Ecto neural progenitor cell (in vitro differentiated cells): ENCODE results near the gene ARFGEF2.
"Not testable (repeated sequence)": the region's sequence is repeated elsewhere in the genome, so short reads cannot be mapped to it uniquely, and the experiment has no call there.

Source experiments
- DNase-seq: peaks from one replicate; pipeline ENCODE4 v3.0.0-alpha.2; 2018; ENCODE audit warnings: low spot score

ARFGEF2 gene

DNA sequence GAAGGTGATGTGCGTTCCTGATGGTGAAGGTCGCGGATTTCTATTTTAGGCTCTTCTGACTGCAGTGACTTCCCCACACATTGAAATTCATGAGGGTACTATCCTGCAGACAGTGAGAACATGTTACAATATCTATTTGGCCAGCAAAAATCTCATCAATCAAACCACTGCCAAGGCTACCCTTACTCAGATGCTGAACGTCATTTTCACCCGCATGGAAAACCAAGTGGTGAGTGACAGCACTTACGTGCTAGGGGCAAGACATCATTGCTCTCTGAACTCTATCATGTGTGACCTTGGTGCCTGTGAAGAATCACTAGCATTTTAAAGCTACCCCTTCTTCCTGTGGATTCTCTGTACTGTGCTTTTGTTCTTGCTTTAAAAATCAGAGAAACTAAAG, 31.1 kb downstream of the ARFGEF2 start:
- DNase-seq, result no peak

DNA sequence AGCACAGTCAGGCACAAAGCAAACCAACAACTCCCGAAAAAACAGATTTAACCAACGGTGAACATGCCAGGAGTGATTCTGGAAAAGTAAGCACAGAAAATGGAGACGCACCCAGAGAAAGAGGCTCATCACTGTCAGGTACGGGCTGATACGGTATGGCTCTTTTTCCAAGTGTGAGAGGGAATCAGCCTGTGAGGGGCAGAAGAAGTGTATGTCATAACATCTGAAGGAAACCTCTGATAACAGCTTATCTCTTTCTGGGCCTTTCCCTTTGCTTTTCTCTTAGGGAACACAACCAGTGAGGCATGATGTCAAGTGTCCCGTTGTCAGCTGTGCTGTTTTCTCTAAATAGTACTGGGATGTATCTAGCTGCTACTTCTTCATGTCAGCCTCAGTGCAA, 32.1 kb downstream of the ARFGEF2 start:
- no peak for DNase-seq

DNA sequence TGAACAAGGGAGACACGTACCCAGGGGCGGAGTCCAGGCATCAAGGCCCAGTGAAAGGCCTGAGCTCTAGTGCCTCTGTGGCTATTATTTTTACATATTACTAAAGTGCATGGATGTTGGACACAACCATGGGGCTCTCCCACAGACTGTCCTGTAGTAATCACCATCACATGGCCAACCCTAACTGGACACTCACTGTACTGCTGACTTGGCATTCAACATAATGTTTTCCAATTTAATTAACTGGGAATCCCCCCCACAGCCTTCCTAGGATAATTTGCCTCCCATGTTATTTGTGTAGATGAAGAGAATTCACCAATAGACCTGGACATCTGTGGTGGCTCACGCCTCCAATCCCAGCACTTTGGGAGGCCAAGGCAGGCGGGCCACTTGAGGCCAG, 34.5 kb downstream of the ARFGEF2 start:
- no peak for DNase-seq

DNA sequence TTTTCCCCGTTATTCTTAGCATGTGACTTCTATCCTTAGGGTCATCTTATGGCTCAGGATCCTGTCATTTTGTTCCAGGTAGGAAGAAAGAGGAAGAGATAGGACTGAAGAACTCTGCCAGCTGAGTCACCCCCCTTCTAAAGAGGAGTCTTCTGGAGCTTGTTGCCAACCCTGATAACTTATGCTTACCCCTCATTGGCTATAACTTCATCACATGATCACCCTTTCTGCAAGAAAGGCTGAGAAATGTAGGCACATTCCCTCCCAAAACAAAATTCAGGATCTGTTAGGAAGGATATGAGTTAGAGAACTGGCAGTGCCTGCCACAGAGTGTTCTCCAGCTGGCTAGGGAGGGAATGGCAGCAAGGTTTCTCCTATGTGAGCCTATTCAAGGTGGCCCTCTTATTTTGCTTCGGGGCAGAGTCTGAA, 35.6 kb downstream of the ARFGEF2 start:
- no peak for DNase-seq

DNA sequence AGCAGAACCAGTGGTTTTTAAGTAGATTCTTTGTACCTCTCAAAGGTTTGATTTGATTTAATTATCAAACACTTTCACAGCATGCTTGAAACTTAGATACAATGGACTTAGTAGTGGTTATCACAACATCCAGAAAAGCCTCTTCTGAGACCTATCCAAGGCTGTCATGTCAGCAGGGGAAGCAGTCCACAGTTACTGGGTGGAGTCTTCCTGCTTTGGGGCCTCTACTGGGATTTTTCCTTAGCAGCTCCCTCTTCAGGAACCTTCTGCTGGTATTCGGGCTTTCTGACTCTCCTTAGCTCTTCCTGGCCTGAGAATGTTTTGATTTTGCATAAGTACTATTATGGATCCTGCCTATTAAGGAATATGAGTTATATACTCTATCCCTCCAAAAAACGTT, 36.0 kb downstream of the ARFGEF2 start:
- DNase-seq, result no peak

DNA sequence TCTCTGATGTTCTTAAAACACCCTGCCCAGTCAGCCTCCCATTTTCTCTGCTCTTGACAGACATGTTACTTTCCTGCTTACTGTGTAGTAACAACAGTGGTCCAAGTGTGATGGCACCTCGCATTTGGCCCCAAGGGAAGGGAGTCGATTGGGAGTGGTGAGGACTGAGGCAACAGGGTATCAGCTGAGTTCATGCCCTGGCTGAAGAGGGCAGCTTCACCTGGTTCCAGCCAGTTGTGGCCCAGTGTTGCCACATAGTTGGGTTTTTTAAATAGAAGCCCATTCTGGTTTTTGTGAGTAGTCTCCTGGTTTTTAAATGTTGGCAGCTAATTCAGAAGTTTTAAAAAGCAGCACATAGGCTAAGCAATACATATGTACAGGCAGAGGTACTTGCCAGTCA, 37.2 kb downstream of the ARFGEF2 start:
- DNase-seq, result no peak

DNA sequence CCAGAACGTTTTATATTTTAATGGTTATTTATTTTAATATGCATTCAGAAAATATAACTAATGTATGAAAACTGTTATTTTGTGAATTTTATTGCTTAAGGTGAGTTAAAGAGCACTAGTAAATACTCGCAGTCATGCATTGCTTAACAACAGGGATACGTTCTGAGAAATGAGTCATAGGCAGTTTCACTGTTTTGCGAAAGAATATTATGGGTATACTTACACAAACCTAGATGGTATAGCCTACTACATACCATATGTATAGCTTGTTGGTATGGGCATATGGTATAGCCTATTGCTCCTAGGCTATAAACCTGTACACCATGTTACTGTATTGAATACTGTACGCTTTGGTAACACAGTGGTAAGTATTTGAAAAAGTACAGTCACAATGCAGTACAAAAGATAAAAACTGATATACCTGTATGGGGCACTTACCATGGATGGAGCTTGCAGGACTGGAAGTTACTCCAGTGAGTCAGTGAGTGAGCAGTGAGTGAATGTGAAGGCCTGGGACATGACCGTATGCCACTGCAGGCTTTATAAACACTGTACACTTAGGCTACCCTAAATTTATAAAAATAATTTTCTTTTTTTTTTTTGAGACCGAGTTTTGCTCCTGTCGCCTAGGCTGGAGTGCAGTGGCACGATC, 38.5 kb downstream of the ARFGEF2 start:
- no peak for DNase-seq

DNA sequence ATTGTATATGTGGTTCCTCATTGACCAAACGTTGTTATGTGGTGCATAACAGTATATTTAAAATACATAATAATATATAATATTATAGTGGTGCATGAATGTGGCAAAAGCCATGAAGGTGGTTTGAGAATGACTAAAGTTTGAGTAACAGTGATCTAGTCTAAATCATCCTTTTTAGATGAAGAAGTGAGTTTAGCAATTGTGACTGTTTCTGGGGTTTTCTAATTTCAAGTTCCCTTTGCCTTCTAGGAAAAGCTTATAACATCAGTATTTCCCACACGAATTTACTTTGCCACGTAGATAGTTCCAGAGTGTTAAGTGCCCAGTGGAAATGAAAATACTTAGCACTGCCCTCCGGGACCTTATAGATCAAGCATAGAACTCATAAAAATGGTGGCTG, 40.9 kb downstream of the ARFGEF2 start:
- DNase-seq, result no peak

DNA sequence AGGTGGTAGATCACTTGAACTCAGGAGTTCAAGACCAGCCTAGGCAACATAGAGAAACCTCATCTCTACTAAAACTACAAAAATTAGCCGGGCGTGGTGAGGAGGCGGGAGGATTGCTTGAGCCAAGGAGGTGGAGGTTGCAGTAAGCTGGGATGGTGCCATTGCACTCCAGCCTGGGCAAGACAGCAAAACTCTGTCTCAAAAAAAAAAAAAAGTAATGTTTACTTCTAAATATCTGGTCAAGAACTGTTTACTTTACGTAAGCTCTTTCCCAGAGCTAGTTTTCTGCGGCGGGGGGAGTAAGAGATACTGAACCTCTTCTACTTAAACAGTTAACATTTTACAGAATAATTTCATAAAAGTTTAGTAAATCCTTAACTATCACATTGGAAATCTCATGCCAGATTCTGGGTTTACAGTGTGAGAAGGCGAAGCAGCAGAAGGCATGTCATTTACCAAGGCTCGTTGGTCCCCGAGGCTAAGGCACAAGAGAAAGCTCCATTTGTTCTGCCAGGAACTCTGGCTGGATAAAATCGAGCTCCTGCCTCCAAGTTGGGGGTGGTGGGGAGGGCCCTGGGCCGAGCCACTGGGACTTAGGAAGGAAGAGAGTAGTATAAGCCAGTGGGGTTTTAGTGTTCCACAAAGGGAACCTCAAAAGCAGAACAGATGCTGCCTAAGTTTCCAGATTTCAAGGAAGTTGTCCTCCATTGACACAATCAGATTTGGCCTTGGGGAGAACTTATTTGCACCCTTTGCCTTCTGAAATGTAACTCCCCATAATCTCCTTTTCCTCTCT, 41.7 kb downstream of the ARFGEF2 start:
- no peak for DNase-seq

DNA sequence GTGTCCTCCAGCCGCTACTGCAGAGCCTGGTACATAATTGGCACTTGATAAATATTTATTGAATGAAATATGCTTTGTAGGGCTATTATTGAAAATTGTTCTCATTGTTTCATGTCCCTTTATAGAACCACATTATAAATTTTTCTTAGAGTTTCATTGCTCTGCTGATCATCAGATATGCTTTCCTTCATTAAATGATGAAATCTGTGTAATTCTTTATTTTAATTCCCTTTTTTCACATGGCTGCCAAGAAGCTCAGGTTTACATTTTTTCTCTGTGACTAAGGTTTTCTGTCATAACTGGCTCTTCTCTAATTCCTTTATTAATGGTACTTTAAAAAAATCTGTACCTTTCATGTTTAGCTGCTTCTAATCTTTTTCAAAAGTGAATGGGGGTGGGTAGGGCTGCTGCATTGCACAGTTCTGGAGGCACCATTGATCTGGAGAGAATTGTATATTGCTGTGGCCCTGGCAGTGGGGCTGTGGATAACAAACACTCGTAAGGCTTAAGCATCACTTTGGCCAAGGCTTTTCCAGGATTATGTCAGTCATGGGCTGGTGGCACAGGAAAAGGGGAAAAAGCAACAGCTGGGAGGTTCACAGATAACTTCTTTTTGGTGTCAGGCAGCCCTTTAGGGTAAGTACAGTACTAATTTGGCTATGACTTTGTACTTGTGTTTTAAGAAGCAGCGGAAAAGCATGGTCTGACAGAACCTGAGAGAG, 43.8 kb downstream of the ARFGEF2 start:
- DNase-seq, result no peak

DNA sequence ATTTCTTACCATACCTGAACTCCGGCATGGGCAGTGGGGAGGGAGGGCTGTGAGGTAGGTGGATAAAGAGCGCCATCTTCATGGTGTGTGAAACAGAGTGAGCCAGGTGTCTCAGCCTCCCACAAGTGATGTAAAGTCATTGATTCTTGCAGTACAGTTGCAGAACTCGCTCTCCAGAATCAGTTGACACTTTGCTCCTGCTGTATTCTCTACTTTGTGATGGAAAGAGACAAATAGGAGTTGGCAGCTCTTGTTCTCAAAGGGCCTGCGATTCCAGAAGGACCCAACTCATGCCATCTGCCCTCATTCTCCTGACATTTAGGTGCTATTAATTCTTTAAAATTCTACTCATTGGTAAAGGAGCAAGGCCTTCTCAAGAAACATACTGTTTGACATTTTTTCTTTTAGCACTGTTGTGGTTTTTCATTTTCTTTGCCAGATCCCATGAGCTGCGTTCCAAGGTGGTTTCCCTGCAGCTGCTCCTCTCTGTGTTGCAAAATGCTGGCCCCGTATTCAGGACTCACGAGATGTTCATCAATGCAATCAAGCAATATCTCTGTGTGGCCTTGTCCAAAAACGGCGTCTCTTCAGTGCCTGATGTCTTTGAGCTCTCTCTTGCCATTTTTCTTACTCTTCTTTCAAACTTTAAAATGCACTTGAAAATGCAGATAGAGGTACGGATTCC, 49.3 kb downstream of the ARFGEF2 start:
- no peak for DNase-seq

DNA sequence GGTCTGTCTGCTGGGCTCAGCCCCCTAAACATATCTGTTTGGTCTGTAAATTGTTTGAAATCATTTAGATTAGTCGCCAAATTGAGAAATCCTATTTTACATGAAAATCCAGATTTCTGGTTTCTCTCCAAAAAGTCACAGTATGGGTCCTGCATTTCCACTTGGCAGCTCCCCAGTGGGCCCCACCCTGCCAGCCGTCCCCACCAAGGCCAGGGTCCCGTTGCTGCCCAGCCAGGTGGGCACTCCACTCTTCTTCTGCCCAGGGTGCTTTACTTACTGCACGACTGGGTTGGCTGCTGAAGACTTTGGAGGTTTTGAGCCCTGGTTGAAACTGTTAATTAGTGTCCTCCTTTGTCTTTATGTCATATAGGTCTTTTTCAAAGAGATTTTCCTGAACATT, 50.4 kb downstream of the ARFGEF2 start:
- no peak for DNase-seq

DNA sequence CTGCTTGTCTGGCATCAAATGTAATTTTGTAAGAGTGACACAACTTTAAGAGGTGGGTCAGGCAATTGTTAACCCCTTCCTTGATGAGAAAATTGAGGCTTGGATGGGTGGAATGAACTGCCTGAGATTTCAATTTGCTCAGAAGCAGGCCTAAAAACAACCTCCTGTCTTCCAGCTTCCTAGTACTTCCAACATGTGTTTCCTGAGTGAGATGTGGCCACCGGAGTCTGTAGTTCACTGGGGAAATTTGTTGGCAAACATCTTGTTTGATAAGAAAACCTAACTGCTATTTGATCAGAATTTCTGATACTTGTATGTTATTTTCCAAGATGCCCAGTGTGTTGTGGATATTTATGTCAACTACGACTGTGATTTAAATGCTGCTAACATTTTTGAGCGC, 51.3 kb downstream of the ARFGEF2 start:
- no peak for DNase-seq

DNA sequence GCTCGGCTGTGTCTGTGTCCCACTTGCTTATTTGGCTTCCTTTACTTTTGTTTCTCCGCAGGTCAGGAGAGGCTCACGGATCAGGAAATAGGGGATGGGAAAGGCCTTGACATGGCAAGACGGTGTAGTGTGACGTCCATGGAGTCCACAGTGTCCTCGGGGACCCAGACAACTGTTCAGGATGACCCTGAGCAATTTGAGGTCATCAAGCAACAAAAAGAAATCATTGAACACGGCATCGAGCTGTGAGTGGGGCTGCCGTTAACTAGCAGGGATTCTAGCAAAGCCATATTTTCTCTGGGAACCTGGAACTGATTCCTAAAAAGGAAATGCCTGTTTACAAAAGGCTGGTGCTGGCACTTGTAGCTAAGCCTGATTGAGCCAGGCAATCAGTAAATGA, 54.4 kb downstream of the ARFGEF2 start:
- no peak for DNase-seq

DNA sequence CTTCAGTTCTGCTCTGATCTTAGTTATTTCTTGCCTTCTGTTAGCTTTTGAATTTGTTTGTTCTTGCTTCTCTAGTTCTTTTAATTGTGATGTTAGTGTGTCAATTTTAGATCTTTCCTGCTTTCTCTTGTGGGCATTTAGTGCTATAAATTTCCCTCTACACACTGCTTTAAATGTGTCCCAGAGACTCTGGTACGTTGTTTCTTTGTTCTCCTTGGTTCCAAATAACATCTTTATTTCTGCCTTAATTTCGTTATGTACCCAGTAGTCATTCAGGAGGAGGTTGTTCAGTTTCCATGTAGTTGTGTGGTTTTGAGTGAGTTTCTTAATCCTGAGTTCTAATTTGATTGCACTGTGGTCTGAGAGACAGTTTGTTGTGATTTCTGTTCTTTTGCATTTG, 58.5 kb downstream of the ARFGEF2 start:
- DNase-seq, result not testable (repeated sequence)

DNA sequence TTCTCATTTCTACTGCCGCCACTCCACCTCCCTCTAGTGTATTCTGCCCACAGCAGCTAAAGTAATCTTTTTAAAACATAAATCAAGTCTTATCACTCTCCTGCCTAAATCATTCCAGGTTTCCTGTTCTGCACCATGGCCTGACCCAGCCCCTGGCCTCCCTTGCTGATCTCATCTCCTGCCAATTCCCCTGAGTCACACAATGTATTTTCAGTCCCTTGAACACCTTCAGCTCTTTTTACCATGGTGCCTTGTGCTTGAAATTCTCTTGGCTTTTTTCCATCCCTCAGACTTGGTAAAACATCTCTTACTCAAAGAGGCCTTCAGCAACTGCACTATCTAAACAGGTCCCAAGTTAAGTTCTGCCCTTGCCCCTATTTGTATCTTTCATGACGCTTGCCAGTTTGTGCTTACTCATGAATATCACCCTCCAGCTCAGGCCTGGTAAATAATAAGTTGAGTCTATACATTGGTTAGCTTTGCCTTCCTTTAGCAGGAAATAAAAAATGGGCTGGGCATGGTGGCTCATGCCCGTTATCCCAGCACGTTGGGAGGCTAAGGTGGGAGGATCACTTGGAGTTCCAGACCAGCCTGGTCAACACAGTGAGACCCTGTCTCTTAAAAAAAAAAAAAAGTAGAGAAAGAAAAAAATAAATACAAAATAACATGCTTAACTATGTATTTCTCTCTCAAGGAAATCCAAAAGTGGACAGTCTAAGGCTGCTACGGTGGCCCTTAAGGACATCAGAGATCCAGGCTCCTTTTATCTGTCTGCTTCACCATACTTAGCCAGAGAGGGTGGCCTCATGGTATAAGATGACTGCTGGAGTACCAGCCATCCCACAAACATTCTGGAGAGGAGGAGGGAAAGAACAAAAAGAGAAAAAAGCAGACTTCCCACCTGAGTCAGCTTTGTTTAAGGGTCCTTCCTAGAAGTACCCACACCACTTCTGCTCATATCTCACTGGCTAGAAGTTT, 62.2 kb downstream of the ARFGEF2 start:
- DNase-seq, result no peak

DNA sequence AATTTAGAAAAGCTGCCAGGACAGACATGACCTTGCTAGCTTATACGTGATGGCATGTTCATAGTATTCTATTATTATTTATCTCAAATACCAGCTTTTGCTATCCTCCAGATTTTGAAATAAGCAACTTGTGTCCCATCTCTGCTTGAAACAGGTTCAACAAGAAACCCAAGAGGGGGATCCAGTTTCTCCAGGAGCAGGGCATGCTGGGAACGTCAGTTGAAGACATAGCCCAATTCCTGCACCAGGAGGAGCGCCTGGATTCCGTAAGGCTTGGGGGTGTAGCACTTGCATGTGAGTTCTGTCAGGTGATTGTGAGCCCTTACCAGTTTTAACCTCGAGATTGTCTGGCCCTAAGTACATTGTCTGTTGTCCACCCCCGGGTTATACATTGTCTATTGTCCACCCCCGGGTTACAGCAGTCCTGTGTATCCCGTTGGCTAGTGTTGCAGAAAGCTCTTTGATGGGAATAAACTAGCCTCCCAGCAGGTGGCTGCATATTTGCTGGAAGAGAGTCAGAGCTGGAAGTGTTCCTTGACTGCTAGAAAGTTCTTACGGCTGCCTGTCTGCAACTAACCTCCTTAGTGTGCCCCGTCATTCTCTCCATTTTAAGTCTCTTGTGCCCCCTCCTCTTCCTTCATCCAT, 63.2 kb downstream of the ARFGEF2 start:
- DNase-seq, result no peak

DNA sequence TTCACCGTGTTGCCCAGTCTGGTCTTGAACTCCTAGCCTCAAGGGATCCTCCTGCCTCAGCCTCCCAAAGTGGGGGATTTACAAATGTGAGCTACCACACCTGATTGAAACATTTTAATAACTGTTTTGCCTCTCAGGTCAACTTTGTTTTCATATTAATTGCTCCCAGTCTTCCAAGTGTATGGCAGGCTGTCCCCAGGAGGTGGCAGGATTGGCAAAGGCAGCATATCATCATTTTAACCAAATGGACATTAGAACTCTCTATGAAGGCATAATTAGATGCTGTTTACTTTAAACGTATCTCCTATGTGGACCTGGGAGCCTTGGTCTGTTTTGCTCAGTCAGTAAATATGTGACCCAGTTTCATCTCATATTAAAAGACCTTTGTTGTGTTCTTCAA, 65.4 kb downstream of the ARFGEF2 start:
- no peak for DNase-seq

DNA sequence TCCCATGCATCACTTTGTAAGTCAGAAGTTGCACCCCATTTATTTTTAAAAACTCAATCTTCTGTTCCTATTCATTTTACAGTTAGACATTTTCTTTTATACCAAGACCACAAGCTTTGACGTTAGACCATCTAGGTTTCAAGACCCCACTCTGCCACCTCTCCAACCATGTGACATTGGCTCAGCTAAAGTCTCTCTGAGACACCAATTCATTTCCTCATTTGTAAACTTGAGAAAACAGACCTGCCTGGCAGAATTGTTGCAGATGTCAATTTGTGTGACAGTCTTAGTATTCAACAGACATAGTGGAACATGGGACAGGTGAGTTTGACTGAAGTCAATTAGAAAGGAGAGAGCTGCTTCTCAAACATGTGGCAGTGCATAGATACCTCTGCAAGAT, 69.0 kb downstream of the ARFGEF2 start:
- no peak for DNase-seq

DNA sequence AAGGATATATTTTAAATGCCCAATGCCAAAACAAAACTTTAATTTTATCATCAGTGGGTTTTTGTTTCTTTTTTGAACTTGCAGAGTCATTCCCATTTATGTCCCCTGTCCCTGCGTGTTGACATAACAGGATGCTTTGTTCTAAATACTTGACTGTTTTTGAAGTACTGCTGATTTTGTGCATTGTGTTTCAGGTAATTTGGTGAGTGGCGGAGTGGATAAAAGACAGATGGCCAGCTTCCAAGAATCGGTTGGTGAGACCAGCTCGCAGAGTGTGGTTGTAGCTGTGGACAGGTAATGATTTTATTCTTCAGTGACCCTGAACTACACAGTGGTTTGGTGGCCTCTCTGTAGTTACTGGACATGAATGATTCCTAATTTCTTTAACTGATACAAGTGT, 74.1 kb downstream of the ARFGEF2 start:
- DNase-seq, result no peak
